NCI-H774 (cell line): ENCODE measurements around the gene COL19A1.
"Not testable (repeated sequence)": the region's sequence is repeated elsewhere in the genome, so short reads cannot be mapped to it uniquely, and the experiment has no call there.

Experiments used
- DNase-seq: peaks from one replicate; lab custom pipeline; 2025; lab: John Stamatoyannopoulos, UW

The COL19A1 gene

GRCh38 chr6:69866351-69866769, at the start of gene COL19A1:
Gene COL19A1, plus strand, starts transcription at chr6:69866556. Its CDS starts 13,012 bp downstream, at chr6:69879568.
- DNase-seq, result no peak

GRCh38 chr6:69816569-69816968, 49.8 kb upstream of the COL19A1 start:
- no peak for DNase-seq

- DNase-seq, result no peak
These were observed 49.0 kb upstream of the COL19A1 start for GRCh38 chr6:69817358-69817757.

- DNase-seq, result no peak
These were observed 48.0 kb upstream of the COL19A1 start for GRCh38 chr6:69818223-69818930.

- DNase-seq, result no peak
These were observed 47.2 kb upstream of the COL19A1 start for GRCh38 chr6:69819138-69819537.

GRCh38 chr6:69820018-69820417, 46.3 kb upstream of the COL19A1 start:
- DNase-seq, result no peak

- DNase-seq, result no peak
These were observed 45.9 kb upstream of the COL19A1 start for GRCh38 chr6:69820438-69820837.

GRCh38 chr6:69824355-69824754, 42.0 kb upstream of the COL19A1 start:
- not testable (repeated sequence) for DNase-seq

GRCh38 chr6:69825904-69826303, 40.5 kb upstream of the COL19A1 start:
- no peak for DNase-seq

- no peak for DNase-seq
These were observed 39.0 kb upstream of the COL19A1 start for GRCh38 chr6:69827276-69827893.

GRCh38 chr6:69832558-69832957, 33.8 kb upstream of the COL19A1 start:
- no peak for DNase-seq

GRCh38 chr6:69835414-69836179, 30.8 kb upstream of the COL19A1 start:
- peak; percentile 51 for DNase-seq

- DNase-seq, result no peak
These were observed 24.5 kb upstream of the COL19A1 start for GRCh38 chr6:69841862-69842261.

GRCh38 chr6:69843189-69843588, 23.2 kb upstream of the COL19A1 start:
- no peak for DNase-seq

GRCh38 chr6:69846312-69846711, 20.0 kb upstream of the COL19A1 start:
- DNase-seq, result no peak

- DNase-seq, result no peak
These were observed 19.4 kb upstream of the COL19A1 start for GRCh38 chr6:69846770-69847491.

- no peak for DNase-seq
These were observed 18.9 kb upstream of the COL19A1 start for GRCh38 chr6:69847492-69847788.

- no peak for DNase-seq
These were observed 17.8 kb upstream of the COL19A1 start for GRCh38 chr6:69848552-69848951.

- no peak for DNase-seq
These were observed 13.7 kb upstream of the COL19A1 start for GRCh38 chr6:69852706-69853105.

- DNase-seq, result no peak
These were observed 4.4 kb upstream of the COL19A1 start for GRCh38 chr6:69861986-69862385.

- no peak for DNase-seq
These were observed 2.6 kb upstream of the COL19A1 start for GRCh38 chr6:69863766-69864165.

- no peak for DNase-seq
These were observed 1.2 kb upstream of the COL19A1 start for GRCh38 chr6:69865126-69865525.
